Osteoblast (primary cell): ENCODE data around the gene TNK2. TPM values are rescaled to one million over a fixed set of nuclear protein-coding genes. Genes with fewer than 3 reads are reported as not detected.

Source experiments
- DNase-seq: peaks from one replicate; pipeline ENCODE4 v3.0.0; 2011; ENCODE audit warnings: low spot score, mixed read lengths; ENCODE audit not compliant: insufficient read length; ENCODE audit errors: missing footprints
- H2AFZ ChIP-seq: 2 replicates; pipeline ENCODE4 v1.6.0; 2011; ENCODE audit warnings: mild to moderate bottlenecking, low read length
- H3K27ac ChIP-seq: 2 replicates; pipeline ENCODE4 v1.5.1; 2011; ENCODE audit warnings: mild to moderate bottlenecking, low read depth, low read length, moderate library complexity
- H3K27me3 ChIP-seq: 2 replicates; pipeline ENCODE4 v1.6.0; 2012; ENCODE audit warnings: mild to moderate bottlenecking, control low read depth, inconsistent platforms, low read length, moderate library complexity; ENCODE audit not compliant: insufficient read depth
- H3K36me3 ChIP-seq: 2 replicates; pipeline ENCODE4 v1.5.1; 2011; ENCODE audit warnings: mild to moderate bottlenecking, low read length, control low read depth, moderate library complexity; ENCODE audit not compliant: insufficient read depth
- H3K4me1 ChIP-seq: 2 replicates; pipeline ENCODE4 v1.5.1; 2011; ENCODE audit warnings: mild to moderate bottlenecking, low read length, control low read depth, moderate library complexity; ENCODE audit not compliant: insufficient read depth
- H3K4me2 ChIP-seq: 2 replicates; pipeline ENCODE4 v1.6.0; 2011; ENCODE audit warnings: mild to moderate bottlenecking, low read length; ENCODE audit not compliant: insufficient read depth
- H3K4me3 ChIP-seq: fragments of 200-600 bp; sonication (generic); 3 replicates; pipeline ENCODE4 v1.5.1; 2012; ENCODE audit warnings: mild to moderate bottlenecking, low read length, inconsistent platforms; ENCODE audit not compliant: insufficient read depth
- H3K79me2 ChIP-seq: 2 replicates; pipeline ENCODE4 v1.6.0; 2012; ENCODE audit warnings: mild to moderate bottlenecking, low read length, control low read depth, inconsistent platforms; ENCODE audit not compliant: insufficient read depth
- H3K9me3 ChIP-seq: 2 replicates; pipeline ENCODE4 v1.5.1; 2011; ENCODE audit warnings: low read depth, low read length, control low read depth
- H4K20me1 ChIP-seq: 2 replicates; pipeline ENCODE4 v1.6.0; 2012; ENCODE audit warnings: mild to moderate bottlenecking, low read length, control low read depth; ENCODE audit not compliant: insufficient read depth
- total RNA-seq: library from RNA; depleted of rRNA; stranded (reverse); fragments of >200 nt; gene quantifications from 2 replicates; pipeline ENCODE4 v1.2.3, GENCODE V29; 2012
- TF ChIP-seq, protein P1 (sequence below): IDR thresholded peaks from 2 replicates; pipeline ENCODE4 v1.5.1; 2011; ENCODE audit warnings: mild to moderate bottlenecking, low read depth, low read length, moderate library complexity; ENCODE audit errors: extremely low read depth

Gene TNK2
- total RNA-seq, 1 donor = 11.6 TPM

GRCh38 chr3:195854628-195855294, 53.6 kb downstream of the TNK2 start:
- H3K4me2 ChIP-seq = no peak overlapping the region
- no peaks in the 10 kb centered on the region for H3K36me3 ChIP-seq
- no peaks in the 10 kb centered on the region for H4K20me1 ChIP-seq
- no peak overlapping the region for H3K27ac ChIP-seq
- no peaks in the 10 kb centered on the region for H3K79me2 ChIP-seq
- H3K27me3 ChIP-seq = no peaks in the 10 kb centered on the region
- TF ChIP-seq, protein P1, sequence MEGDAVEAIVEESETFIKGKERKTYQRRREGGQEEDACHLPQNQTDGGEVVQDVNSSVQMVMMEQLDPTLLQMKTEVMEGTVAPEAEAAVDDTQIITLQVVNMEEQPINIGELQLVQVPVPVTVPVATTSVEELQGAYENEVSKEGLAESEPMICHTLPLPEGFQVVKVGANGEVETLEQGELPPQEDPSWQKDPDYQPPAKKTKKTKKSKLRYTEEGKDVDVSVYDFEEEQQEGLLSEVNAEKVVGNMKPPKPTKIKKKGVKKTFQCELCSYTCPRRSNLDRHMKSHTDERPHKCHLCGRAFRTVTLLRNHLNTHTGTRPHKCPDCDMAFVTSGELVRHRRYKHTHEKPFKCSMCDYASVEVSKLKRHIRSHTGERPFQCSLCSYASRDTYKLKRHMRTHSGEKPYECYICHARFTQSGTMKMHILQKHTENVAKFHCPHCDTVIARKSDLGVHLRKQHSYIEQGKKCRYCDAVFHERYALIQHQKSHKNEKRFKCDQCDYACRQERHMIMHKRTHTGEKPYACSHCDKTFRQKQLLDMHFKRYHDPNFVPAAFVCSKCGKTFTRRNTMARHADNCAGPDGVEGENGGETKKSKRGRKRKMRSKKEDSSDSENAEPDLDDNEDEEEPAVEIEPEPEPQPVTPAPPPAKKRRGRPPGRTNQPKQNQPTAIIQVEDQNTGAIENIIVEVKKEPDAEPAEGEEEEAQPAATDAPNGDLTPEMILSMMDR = no peak
- H3K4me3 ChIP-seq = no peak overlapping the region
- DNase-seq = peak; percentile 31
- H3K4me1 ChIP-seq = peaks cover 3% of the 10 kb centered on the region
- no peaks in the 10 kb centered on the region for H3K9me3 ChIP-seq
- H2AFZ ChIP-seq = no peak overlapping the region

- no peak overlapping the region for H3K27ac ChIP-seq
- TF ChIP-seq, protein P1 = no peak
- no peaks in the 10 kb centered on the region for H3K36me3 ChIP-seq
- peaks cover 3% of the 10 kb centered on the region for H3K4me1 ChIP-seq
- no peak overlapping the region for H2AFZ ChIP-seq
- H3K79me2 ChIP-seq = no peaks in the 10 kb centered on the region
- H3K9me3 ChIP-seq = no peaks in the 10 kb centered on the region
- H3K27me3 ChIP-seq = no peaks in the 10 kb centered on the region
- peak; percentile 0 for DNase-seq
- H3K4me2 ChIP-seq = no peak overlapping the region
- no peaks in the 10 kb centered on the region for H4K20me1 ChIP-seq
- H3K4me3 ChIP-seq = no peak overlapping the region
Observed at GRCh38 chr3:195853996-195854395, 54.4 kb downstream of the TNK2 start.

GRCh38 chr3:195853036-195853435, 55.3 kb downstream of the TNK2 start:
- H3K9me3 ChIP-seq = no peaks in the 10 kb centered on the region
- peaks cover 3% of the 10 kb centered on the region for H3K4me1 ChIP-seq
- no peak overlapping the region for H2AFZ ChIP-seq
- no peaks in the 10 kb centered on the region for H3K27me3 ChIP-seq
- H3K27ac ChIP-seq = no peak overlapping the region
- H3K36me3 ChIP-seq = no peaks in the 10 kb centered on the region
- no peak overlapping the region for H3K4me3 ChIP-seq
- DNase-seq = peak; percentile 1
- H3K4me2 ChIP-seq = no peak overlapping the region
- H3K79me2 ChIP-seq = no peaks in the 10 kb centered on the region
- no peaks in the 10 kb centered on the region for H4K20me1 ChIP-seq
- TF ChIP-seq, protein P1 = no peak

DNA sequence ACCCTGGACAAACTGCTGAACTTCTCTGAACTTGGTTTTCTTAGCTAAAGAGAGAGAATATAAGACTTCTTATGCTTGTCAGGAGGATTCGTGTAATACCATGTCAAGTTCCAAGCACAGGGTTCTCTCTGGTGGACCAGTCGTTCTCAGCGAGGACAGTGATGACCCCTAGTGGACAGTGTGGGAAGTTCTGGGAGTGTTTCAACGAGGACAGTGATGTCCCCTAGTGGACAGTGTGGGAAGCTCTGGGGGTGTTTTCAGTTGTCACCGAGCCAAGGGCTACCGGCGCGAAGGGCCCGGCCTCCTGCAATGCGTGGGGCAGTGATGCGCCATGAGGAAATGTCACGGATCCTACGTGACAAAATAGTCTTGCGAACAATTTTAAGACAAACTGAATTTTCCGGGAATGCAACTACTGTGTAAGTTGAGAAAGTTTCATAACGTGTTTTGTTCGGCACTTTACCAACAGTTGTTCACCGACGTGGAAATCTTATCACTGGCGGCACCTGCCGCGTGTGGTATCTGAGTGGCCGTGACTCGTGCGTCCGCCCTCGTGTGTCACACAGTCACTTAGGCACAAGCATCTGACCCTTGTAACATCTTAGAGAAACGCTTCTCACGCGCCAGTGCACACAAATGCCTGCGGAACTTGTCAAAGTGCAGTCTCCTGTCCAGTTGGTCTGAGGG, 57.4 kb downstream of the TNK2 start:
- Histone ChIP-seq H3K4me1 (peaks cover 8% of the 10 kb centered on the region), H3K27me3 (no peaks in the 10 kb centered on the region), H3K79me2 (no peaks in the 10 kb centered on the region), H3K36me3 (no peaks in the 10 kb centered on the region), H3K27ac (no peak overlapping the region), H4K20me1 (no peaks in the 10 kb centered on the region), H3K4me3 (peak overlapping the region; percentile 12), H3K4me2 (peak overlapping the region; percentile 64), H3K9me3 (no peaks in the 10 kb centered on the region), H2AFZ (no peak overlapping the region)
- peak; percentile 99 for DNase-seq
- TF ChIP-seq, protein P1 = peak; percentile 100
